K562 (cell line): ENCODE results near the gene SETSIP. TPM values are rescaled to one million over a fixed set of nuclear protein-coding genes. Genes with fewer than 3 reads are reported as not detected.

Source experiments
- ATAC-seq: fragments of 200-7000 bp; cut with Tn5 transposase; 3 replicates; pipeline ENCODE4 v1.9.1; 2020; ENCODE audit warnings: moderate library complexity
- BruUV-seq: library from RNA; stranded (reverse); fragments of 400-500 nt; replicated peaks from 2 replicates; lab custom pipeline; 2021; lab: Mats Ljungman, UMichigan
- CTCF ChIA-PET: fragments of 300-600 bp; formaldehyde crosslinking; extraction: SDS; loops from one replicate; lab custom pipeline; 2021; ENCODE audit warnings: low intra/inter-chr PET ratio; lab: Yijun Ruan, JAX
- POLR2A ChIA-PET: fragments of 300-600, 350-650 bp; sonication (Branson Sonifier 250); formaldehyde crosslinking; extraction: SDS; loops from one replicate; lab custom pipeline; 2021; ENCODE audit warnings: antibody characterized with exemption, inconsistent platforms; lab: Yijun Ruan, JAX
- DNase-seq, 4 experiments: peaks; one replicate each; pipeline versions ENCODE4 v3.0.0 to v3.0.0-alpha.2; 2011 to 2018; ENCODE audit warnings: low spot score in 3 of 4, mixed read lengths in 3 of 4; ENCODE audit errors: extremely low read depth in 1 of 4
- FAIRE-seq: peaks from 2 replicates; lab custom pipeline; 2011; peaks lifted over from hg19 to GRCh38; lab: Jason Lieb, UNC
- H2AFZ ChIP-seq: 2 replicates; pipeline ENCODE4 v1.6.0; 2011; ENCODE audit warnings: low read depth, low read length, control low read depth, inconsistent platforms
- H3K27ac ChIP-seq: fragments of 200-600 bp; 3 replicates; pipeline ENCODE4 v1.8.0; 2011; ENCODE audit warnings: low read depth, mild to moderate bottlenecking, control low read depth, inconsistent platforms, low read length, moderate library complexity, mixed read lengths; ENCODE audit errors: extremely low read depth
- H3K27me3 ChIP-seq, 2 experiments: fragments of 300-600 bp in 1 of 2; 2 replicates in 1 of 2; 3 replicates in 1 of 2; pipeline versions ENCODE4 v1.6.0 to v1.8.0; 2011; ENCODE audit warnings: inconsistent platforms in 2 of 2, low read length in 2 of 2, mild to moderate bottlenecking in 1 of 2, mixed read lengths in 1 of 2, moderate library complexity in 1 of 2; ENCODE audit not compliant: control insufficient read depth in 2 of 2, insufficient read depth in 2 of 2
- H3K36me3 ChIP-seq: fragments of 300-600 bp; 3 replicates; pipeline ENCODE4 v1.8.0; 2011; ENCODE audit warnings: mild to moderate bottlenecking, low read length, inconsistent platforms; ENCODE audit not compliant: control insufficient read depth, insufficient read depth
- H3K4me1 ChIP-seq, 2 experiments: fragments of 200-600 bp in 1 of 2; replicated peaks in 1 of 2; 2 replicates in 1 of 2; 3 replicates in 1 of 2; pipeline versions ENCODE4 v1.5.1 to v1.8.0; 2011; ENCODE audit warnings: inconsistent platforms in 2 of 2, low read length in 2 of 2, mild to moderate bottlenecking in 1 of 2, mixed read lengths in 1 of 2, moderate library complexity in 1 of 2; ENCODE audit not compliant: control insufficient read depth in 2 of 2, insufficient read depth in 2 of 2
- H3K4me2 ChIP-seq: 2 replicates; pipeline ENCODE4 v1.6.1; 2011; ENCODE audit warnings: low read length, control low read depth, inconsistent platforms, mixed read lengths; ENCODE audit not compliant: insufficient read depth
- H3K4me3 ChIP-seq: fragments of 200-600 bp; sonication (generic), shearing (Covaris generic); 2 replicates; pipeline ENCODE4 v1.5.1; 2016; ENCODE audit warnings: control low read depth, inconsistent platforms
- H3K79me2 ChIP-seq: fragments of 200-600 bp; 3 replicates; pipeline ENCODE4 v1.8.0; 2011; ENCODE audit warnings: low read length, inconsistent platforms; ENCODE audit not compliant: control insufficient read depth, insufficient read depth
- H3K9ac ChIP-seq, 2 experiments: 2 replicates each; pipeline versions ENCODE4 v1.6.0 to v1.6.1; 2011; ENCODE audit warnings: low read depth in 2 of 2, low read length in 2 of 2, control low read depth in 1 of 2, inconsistent platforms in 1 of 2, mild to moderate bottlenecking in 1 of 2, mixed read lengths in 1 of 2; ENCODE audit not compliant: insufficient read depth in 1 of 2
- H3K9me1 ChIP-seq: one replicate; pipeline ENCODE4 v1.6.0; 2011; ENCODE audit warnings: inconsistent platforms, mild to moderate bottlenecking, low read length, moderate library complexity; ENCODE audit not compliant: control insufficient read depth, insufficient read depth
- H3K9me3 ChIP-seq: replicated peaks from 2 replicates; pipeline ENCODE4 v1.5.1; 2011; ENCODE audit warnings: low read depth, low read length, inconsistent platforms; ENCODE audit not compliant: control insufficient read depth, insufficient read depth
- H4K20me1 ChIP-seq: replicated peaks from 2 replicates; pipeline ENCODE4 v1.6.1; 2011; ENCODE audit warnings: low read length, inconsistent platforms, mixed read lengths; ENCODE audit not compliant: control insufficient read depth, insufficient read depth
- CEBPG ChIP-seq, 3 experiments: fragments of 200-800 bp in 1 of 3; sonication (Bioruptor generic) in 1 of 3; sonication (generic) in 1 of 3; formaldehyde crosslinking in 1 of 3; IDR thresholded peaks in 2 of 3; conservative IDR thresholded peaks in 1 of 3; 2 replicates each; pipeline versions ENCODE4 v1.6.1 to v1.8.0; 2016 to 2022; ENCODE audit warnings: missing compliant biosample characterization in 2 of 3, missing genetic modification characterization in 2 of 3, mild to moderate bottlenecking in 1 of 3, missing genetic modification reagents in 1 of 3
- MGA ChIP-seq: fragments of 450-650 bp; IDR thresholded peaks from 2 replicates; pipeline ENCODE4 v1.6.1; 2016; ENCODE audit warnings: mild to moderate bottlenecking, moderate library complexity
- WGBS: fragments of 100-300 bp; shearing (Covaris generic); methylation state at CpG from one replicate; pipeline ENCODE4 v1.1.6; 2016; ENCODE audit warnings: low coverage, mixed read lengths; ENCODE audit not compliant: insufficient coverage; ENCODE audit errors: missing lambda C conversion rate; 5-methylcytosine and 5-hydroxymethylcytosine counted together
- in situ Hi-C: fragments of 300-500 bp; cut with MboI; formaldehyde crosslinking; loops from 4 replicates; pipeline ENCODE4 v1.15.0; 2018; ENCODE audit warnings: inconsistent platforms, mixed read lengths
- intact Hi-C: fragments of 100-400 bp; cut with micrococcal nuclease; formaldehyde crosslinking; loops from 2 replicates; pipeline ENCODE4 v1.14.2; 2022
- polyA plus RNA-seq, 8 experiments: library from polyadenylated mRNA; depleted of rRNA in 4 of 8; stranded (reverse) in 5 of 8; unstranded in 3 of 8; fragments of >200 nt; fragmentation: Nextera tagmentation in 2 of 8; fragmentation: Illumina TruSeq in 1 of 8; extraction: Ambion mirVana in 2 of 8; extraction: Trizol in 1 of 8; gene quantifications; 2 replicates each; pipeline versions ENCODE4 v1.2.1 to v1.2.3, GENCODE V29; 2011 to 2014; ENCODE audit warnings: inconsistent platforms in 1 of 8, missing spikeins in 1 of 8
- total RNA-seq, 7 experiments: library from RNA; depleted of rRNA in 6 of 7; stranded (reverse); fragments of >200 nt in 6 of 7; fragmentation: Illumina TruSeq in 2 of 7; extraction: Trizol in 2 of 7; gene quantifications; 2 replicates each; pipeline versions ENCODE4 v1.2.1 to v1.2.3, GENCODE V29; 2011 to 2021; ENCODE audit warnings: low replicate concordance in 1 of 7

The SETSIP gene
- total and polyA plus RNA-seq, 9 of the 15 experiments (the other 6 are each of a cell fraction or from before 2014, with no cell fraction given) = 0.22 to 0.43 TPM; not detected in 7

GRCh38 chr1:92095874-92096273 is 20.7 kb upstream of the SETSIP start:
- Histone ChIP-seq H3K9me1 (no peaks in the 10 kb centered on the region), H3K27ac (no peak overlapping the region), H3K4me2 (no peak overlapping the region), H3K79me2 (no peaks in the 10 kb centered on the region), H3K4me1 (no peaks in the 10 kb centered on the region), H4K20me1 (no peaks in the 10 kb centered on the region), H3K9ac (no peak overlapping the region), H3K4me3 (no peak overlapping the region), H3K36me3 (no peaks in the 10 kb centered on the region), H3K27me3 (no peaks in the 10 kb centered on the region), H3K9me3 (no peaks in the 10 kb centered on the region), H2AFZ (no peak overlapping the region)
- no TSS peak for BruUV-seq
- FAIRE-seq (no peak), ATAC-seq (no peak), DNase-seq (no peak)
- in situ Hi-C loops = no loop called here
- WGBS = 5% methylated on average over 5 of the region's 5 CpGs
- ChIA-PET CTCF (no interaction called here), POLR2A (interaction anchor here (0.6 to 0.9 kb wide), 2 partner anchors 16 to 894 kb away, joined by 3 read pairs; partner anchors contain the start of gene BTBD8)
- intact Hi-C loops = no loop called here
- TF ChIP-seq CEBPG (CRISPR knock-in tag; IDR thresholded peaks at IDR 0.05) (no peak), CEBPG (tag; conservative IDR thresholded peaks at IDR 0.05 in 1 of 2, IDR thresholded peaks at IDR 0.05 in 1 of 2) (0 out of 4 replicates have a peak, but pooled peaks of 1 of the 2 experiments have one; percentile 18), MGA (no peak)
